Fibroblast of gingiva (primary cell): ENCODE data around the gene BACE2.

Experiments
- DNase-seq: peaks from one replicate; pipeline ENCODE4 v3.0.0-alpha.2; 2011; ENCODE audit warnings: low read depth

BACE2 gene

DNA sequence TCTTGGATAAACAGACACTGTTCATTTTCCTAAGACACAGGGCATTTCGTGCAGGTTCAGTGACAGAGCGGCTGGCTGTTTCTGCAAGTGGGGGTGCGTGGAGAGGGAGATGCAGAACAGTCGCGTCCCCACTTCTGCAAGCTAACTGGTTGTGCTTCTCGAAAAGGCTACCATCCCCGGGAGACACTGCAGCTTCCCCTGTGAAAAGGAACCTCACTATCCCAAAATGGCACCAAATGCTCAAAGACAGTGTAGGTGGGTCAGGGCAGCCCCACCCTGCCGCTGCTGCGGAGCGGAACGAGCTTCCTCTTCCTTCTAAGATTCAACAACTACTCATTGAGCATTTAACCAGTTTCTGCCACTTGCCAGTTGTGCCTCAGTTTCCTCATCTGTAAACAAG, 19.2 kb upstream of the BACE2 start:
- DNase-seq: no peak

DNA sequence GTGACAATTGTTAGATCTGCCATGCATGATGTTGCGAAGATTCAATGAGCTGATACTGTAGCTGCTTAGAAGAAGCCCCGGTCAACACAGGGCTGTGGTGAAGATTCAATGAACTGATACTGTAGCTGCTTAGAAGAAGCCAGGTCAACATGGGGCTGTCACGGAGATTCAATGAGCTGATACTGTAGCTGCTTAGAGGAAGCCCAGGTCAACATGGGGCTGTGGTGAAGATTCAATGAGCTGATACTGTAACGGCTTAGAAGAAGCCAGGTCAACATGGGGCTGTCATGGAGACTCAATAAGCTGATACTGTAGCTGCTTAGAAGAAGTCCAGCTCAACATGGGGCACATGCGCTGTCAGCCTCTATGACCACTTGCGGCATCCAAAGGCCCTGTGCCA, 18.8 kb upstream of the BACE2 start:
- no peak for DNase-seq

GRCh38 chr21:41152147-41152546, 15.8 kb upstream of the BACE2 start:
- no peak for DNase-seq

GRCh38 chr21:41153443-41153842, 14.5 kb upstream of the BACE2 start:
- no peak for DNase-seq

DNA sequence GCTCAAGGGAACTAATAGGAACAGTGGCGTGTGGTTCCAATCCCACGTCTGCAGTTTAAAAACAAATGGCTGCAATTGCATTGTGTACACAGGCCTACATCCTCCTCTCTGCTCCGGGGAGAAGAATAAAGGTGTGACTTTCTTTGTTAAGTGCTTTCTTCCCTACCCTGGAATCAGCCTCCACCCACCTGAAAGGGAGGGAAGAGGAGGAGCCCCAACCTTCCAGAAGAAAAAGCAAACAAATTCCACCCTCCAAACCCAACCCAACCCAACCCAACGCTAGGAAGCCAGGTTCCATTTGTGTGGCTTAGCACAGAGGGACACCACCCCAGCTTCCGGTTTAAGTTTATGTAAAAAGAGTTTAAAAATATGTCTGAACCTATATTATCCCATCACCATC, 11.8 kb upstream of the BACE2 start:
- DNase-seq: no peak

- no peak for DNase-seq
Observed at GRCh38 chr21:41158026-41158425, 9.9 kb upstream of the BACE2 start.

- DNase-seq: no peak
Observed at GRCh38 chr21:41160036-41160435, 7.9 kb upstream of the BACE2 start.

DNA sequence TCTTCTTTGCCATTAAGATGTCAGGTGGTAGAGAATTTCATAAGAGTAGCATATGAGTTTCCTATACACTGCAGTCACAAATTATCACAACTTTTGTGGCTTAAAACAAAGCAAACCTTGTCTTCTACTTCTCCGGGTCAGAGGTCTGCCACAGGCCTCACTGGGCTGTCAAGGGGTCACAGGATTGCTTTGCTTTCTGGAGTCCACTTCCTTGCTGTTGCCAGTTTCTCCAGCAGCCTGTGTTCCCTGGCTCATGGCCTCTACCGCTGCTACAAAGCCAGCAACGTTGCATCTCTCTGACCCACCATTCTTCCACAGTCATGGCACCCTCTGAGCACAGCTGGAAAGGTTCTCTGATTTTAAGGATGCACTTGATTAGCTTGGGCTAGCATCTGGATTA, 6.5 kb upstream of the BACE2 start:
- no peak for DNase-seq

DNA sequence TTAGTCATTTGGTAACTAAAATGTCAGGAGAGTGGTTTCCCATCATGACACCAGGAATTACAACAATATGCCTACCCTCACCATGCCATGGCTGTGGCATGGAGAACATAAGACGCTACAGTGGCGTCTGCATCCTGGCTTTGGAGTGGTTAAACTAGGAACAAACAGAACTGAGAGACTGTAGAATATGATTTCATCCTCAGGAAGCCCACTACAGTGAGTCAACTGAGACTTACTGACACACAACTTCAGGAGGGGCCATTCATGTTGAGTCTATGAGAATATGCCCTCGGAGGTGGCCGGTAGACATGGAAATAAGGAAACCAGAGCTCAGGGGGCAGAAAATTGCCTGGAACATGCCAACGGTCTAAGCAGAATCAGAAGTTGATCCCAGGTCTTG, 5.9 kb upstream of the BACE2 start:
- DNase-seq: no peak

GRCh38 chr21:41163091-41163490, 4.9 kb upstream of the BACE2 start:
- DNase-seq: no peak

GRCh38 chr21:41164052-41164451, 3.9 kb upstream of the BACE2 start:
- no peak for DNase-seq

GRCh38 chr21:41164981-41165655, 2.8 kb upstream of the BACE2 start:
- DNase-seq: no peak

DNA sequence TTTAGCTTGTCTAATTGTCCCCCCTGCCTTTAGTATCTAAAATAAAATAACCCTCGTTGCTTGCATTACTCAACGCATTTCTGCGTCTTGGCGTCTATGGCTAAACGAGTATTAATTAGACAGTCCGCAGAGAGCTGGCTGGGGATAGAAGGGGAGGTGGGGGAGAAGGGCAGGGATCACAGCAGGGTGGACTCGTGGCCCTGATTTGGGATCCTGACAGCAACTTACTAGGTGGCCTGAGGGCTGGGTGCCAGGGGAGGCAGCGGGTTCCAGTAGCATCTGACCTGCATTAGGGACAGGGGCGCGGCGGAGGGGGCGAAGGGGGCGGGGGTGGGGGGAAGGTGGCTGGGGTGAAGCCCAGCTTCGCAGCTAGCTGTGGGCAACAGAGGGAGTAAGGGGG, 1.1 kb upstream of the BACE2 start:
- no peak for DNase-seq

DNA sequence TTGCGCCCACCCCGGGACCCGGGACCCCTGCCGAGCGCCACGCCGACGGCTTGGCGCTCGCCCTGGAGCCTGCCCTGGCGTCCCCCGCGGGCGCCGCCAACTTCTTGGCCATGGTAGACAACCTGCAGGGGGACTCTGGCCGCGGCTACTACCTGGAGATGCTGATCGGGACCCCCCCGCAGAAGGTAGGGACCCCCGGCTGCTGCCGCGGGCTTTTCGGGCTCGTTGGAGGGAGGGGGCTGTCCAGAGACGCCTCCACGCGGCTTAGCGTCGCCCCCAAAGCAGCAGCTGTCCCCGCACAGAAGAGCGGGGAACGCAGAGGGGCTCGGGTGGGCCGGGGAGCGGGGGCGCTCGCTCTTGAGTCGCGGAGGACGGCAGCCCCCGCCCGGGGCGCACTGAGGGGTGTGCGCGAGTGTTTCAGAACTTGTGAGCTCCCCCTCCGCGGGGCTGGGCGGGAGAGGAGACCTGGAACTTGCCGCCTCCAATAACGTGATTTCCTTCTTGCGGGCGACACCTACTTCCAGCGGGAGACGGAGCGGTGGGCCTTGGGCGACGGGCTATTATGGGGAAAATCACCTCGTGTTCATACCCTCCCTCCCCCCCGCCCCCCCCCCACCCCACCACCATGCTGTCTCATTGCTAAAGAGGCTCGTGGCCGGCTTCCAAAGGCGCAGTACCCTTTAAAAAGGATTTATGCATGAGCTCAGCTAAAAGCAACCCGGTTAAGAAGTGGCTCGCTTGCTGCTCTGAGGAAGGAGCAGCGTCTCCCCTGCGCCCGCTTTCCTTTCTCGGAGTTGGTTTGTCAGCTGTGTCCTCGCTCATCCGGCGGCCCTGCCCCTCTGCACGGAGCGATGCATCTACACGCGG, 664 bp downstream of the BACE2 start:
- DNase-seq: peak; percentile 29

GRCh38 chr21:41169258-41169576, 1.3 kb downstream of the BACE2 start:
- no peak for DNase-seq

- no peak for DNase-seq
Observed at GRCh38 chr21:41169701-41170100, 1.7 kb downstream of the BACE2 start.

DNA sequence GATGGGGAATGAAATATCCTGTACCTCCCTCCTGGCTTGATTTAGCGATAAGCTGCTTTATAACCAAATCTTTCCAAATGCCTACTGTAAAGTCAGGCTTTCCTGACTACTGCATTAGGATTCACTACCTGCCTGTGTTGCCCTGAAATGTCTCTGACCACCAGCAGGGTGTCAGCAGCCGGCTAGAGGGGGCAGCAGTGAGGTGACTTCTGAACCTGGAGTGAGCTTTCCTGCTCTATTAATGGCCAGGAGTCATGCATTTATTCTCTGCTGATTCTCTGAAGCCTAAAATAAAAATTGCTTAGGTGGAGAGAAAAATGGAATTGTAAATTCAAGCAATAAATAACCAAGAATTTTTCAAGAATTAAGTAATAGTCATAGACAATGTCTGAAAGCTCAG, 2.5 kb downstream of the BACE2 start:
- DNase-seq: no peak

DNA sequence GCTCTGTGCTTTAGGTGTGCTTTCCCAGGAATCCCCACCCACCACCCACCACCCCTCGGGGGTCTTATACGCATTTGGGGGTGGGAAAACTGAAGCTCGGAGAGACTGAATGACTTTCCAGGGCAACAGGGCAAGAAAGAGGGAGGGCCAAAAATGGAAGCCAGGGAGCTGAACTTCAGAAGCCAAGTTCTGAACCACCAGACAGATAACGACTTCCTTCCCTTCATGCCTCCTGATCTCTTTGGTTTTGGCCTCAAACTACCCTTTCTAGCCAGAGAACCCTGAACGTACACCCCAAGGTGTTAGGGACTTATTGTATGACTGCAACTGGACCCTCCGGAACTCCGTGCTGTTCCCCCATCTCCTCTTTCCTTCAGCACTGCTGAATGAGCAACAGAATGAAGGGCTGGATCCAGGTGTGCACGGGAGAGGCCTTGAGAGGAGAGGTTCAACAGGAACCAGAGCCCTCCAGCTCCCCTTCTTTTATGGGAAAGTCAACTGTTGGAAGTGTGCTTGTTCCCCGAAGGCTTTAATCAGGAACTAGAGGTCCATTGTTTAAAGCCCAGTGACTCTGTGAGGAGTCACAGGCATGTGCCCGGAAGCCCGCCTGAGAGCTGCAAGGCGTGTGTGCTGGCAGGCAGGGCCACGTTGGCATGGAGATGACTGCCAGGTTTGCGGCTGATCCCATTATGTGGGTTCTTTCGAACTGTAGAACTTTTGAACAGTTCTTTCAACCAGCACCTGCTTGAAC, 3.1 kb downstream of the BACE2 start:
- DNase-seq: no peak

DNA sequence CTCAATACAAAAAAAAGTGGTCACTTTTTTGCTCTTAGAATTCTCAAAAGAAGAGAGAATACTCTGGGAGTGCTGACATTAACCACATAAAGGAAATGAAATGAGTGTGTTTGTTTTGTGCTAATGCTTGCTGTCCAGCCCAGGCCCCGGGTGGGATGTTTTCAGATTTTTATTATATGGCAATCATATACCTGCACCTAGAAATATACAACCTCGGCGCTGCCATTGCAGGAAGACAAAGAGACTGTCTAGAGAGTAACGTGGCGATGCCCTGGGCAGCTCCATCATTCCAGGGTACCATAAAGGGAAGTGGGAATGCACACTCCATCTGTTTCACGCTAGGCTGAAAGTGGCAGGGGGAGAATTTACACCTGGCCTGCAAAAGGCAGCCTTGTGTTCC, 7.1 kb downstream of the BACE2 start:
- no peak for DNase-seq

- no peak for DNase-seq
Observed at GRCh38 chr21:41176846-41177245, 8.9 kb downstream of the BACE2 start.

DNA sequence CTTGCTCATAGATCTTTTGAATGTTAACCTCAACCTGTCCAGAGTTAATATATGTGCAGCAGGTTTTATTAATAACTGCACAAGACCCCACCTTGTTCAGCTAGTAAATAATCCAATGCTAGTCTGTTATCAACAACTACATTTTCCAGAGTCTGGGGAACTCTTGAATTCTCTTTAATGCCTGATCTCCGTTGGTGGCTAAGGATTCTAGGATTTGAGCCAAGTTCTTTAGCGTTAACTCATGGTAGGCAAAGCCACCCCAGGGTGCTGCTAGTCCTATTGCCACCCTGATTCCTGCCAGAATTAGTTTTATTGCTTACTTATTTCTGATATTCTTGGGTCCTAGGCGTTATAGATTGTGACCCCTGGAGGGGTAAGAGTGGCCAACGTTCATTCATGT, 12.8 kb downstream of the BACE2 start:
- no peak for DNase-seq

- no peak for DNase-seq
Observed at GRCh38 chr21:41182547-41182946, 14.6 kb downstream of the BACE2 start.

DNA sequence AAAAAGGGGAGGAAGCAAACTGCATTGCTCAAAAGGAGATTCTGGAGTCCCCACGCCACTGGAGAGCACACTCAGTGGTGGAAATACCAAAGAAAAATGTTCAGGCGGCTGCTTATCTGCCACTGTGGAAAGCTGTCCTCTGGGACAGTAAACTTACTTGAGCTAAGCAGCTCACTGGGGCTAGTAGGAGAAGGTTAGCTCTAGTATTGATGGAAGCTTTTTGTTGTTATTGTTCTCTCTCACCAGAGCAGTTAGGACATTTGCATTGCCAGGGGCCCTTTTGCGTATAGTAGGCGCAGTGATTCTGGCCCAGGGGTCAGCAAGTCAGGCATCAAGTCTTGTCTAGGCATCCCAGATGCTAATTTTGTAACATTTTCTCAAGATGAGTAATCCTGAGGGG, 15.6 kb downstream of the BACE2 start:
- no peak for DNase-seq
